MCF 10A (cell line): ENCODE results near the gene PTH2. TPM values are rescaled to one million over a fixed set of nuclear protein-coding genes. Genes with fewer than 3 reads are reported as not detected.

ENCODE experiments used
- BruUV-seq: library from RNA; stranded (reverse); fragments of 400-500 nt; replicated peaks from 2 replicates; lab custom pipeline; 2021; lab: Mats Ljungman, UMichigan
- CTCF ChIA-PET: fragments of 300-600 bp; sonication (Branson Sonifier 250); formaldehyde crosslinking; extraction: SDS; loops from one replicate; lab custom pipeline; 2021; ENCODE audit warnings: antibody characterized with exemption, inconsistent platforms; lab: Yijun Ruan, JAX
- POLR2A ChIA-PET: fragments of 300-600, 350-650 bp; sonication (Branson Sonifier 250); formaldehyde crosslinking; extraction: SDS; loops from one replicate; lab custom pipeline; 2020; ENCODE audit warnings: antibody characterized with exemption, inconsistent platforms; lab: Yijun Ruan, JAX
- DNase-seq: peaks from one replicate; pipeline ENCODE4 v3.0.0-alpha.2; 2018; ENCODE audit not compliant: unreplicated experiment
- H3K27ac Mint-ChIP-seq: one replicate; pipeline ENCODE4 v1.8.0; 2022; ENCODE audit warnings: mild to moderate bottlenecking, low read depth, mixed read lengths; ENCODE audit not compliant: unreplicated experiment
- H3K27me3 Mint-ChIP-seq: one replicate; pipeline ENCODE4 v1.8.0; 2022; ENCODE audit warnings: mixed read lengths; ENCODE audit not compliant: insufficient read depth, unreplicated experiment
- H3K36me3 Mint-ChIP-seq: one replicate; pipeline ENCODE4 v1.8.0; 2022; ENCODE audit warnings: mild to moderate bottlenecking, moderate library complexity, mixed read lengths; ENCODE audit not compliant: insufficient read depth, unreplicated experiment
- H3K4me1 Mint-ChIP-seq: one replicate; pipeline ENCODE4 v1.8.0; 2022; ENCODE audit warnings: mixed read lengths; ENCODE audit not compliant: insufficient read depth, unreplicated experiment
- H3K4me3 Mint-ChIP-seq: one replicate; pipeline ENCODE4 v1.8.0; 2022; ENCODE audit warnings: mild to moderate bottlenecking, moderate library complexity, mixed read lengths; ENCODE audit not compliant: unreplicated experiment
- H3K9me3 Mint-ChIP-seq: one replicate; pipeline ENCODE4 v1.8.0; 2022; ENCODE audit warnings: mixed read lengths; ENCODE audit not compliant: unreplicated experiment
- CTCF ChIP-seq: fragments of 200-600 bp; IDR thresholded peaks from one replicate; pipeline ENCODE4 v1.8.0; 2022; ENCODE audit warnings: antibody characterized with exemption, mild to moderate bottlenecking; ENCODE audit not compliant: unreplicated experiment
- intact Hi-C: fragments of 100-400 bp; cut with micrococcal nuclease; formaldehyde crosslinking; loops from 2 replicates; pipeline ENCODE4 v1.14.1; 2022
- total RNA-seq: library from RNA; stranded (reverse); gene quantifications from 2 replicates; pipeline ENCODE4 v1.2.3, GENCODE V29; 2022

Gene PTH2
- total RNA-seq, 1 experiment from 2014 or later = not detected

DNA sequence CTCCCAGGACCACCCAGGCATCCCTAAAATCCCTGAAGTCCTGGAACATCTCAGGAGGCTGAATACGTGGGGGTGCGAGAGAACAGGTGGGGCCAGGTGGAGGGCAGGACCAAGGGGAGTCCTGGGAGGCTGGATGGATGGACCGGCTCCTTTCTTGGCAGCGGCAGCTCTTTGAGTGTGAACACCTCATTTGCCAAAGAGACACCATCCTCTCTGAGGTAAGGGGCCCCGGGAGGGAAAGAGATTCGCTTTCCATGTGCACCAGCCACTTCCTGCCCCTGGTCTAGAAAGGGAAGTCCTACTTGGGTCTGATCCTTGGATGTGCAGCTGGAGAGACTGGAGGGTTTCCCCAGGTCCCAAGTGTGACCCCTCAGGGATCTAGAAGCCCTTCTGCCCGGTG, 16.2 kb downstream of the PTH2 start:
- CTCF ChIA-PET = interaction anchor here (1.5 kb wide), 1 partner anchor 10 kb away, joined by 3 read pairs; no protein-coding TSS in a partner anchor
- H3K27ac Mint-ChIP-seq = peak overlapping the region; percentile 41
- H3K4me3 Mint-ChIP-seq = no peak overlapping the region
- BruUV-seq = no TSS peak
- intact Hi-C loops = no loop called here
- no peak for TF ChIP-seq CTCF
- no peak for DNase-seq
- H3K36me3 Mint-ChIP-seq = no peaks in the 10 kb centered on the region
- H3K27me3 Mint-ChIP-seq = peaks cover 12% of the 10 kb centered on the region
- POLR2A ChIA-PET = interaction anchor here (0.6 kb wide), 1 partner anchor 45 kb away, joined by 4 read pairs; the partner anchor contains the start of gene TEAD2
- no peaks in the 10 kb centered on the region for H3K9me3 Mint-ChIP-seq
- H3K4me1 Mint-ChIP-seq = no peaks in the 10 kb centered on the region

- intact Hi-C loops = no loop called here
- Mint-ChIP-seq H3K9me3 (no peaks in the 10 kb centered on the region), H3K4me3 (no peak overlapping the region), H3K4me1 (no peaks in the 10 kb centered on the region), H3K27me3 (peaks cover 18% of the 10 kb centered on the region), H3K27ac (no peak overlapping the region), H3K36me3 (no peaks in the 10 kb centered on the region)
- peak; percentile 60 for DNase-seq
- POLR2A ChIA-PET = interaction anchor here (0.7 kb wide), 1 partner anchor 22 kb away, joined by 3 read pairs; no protein-coding TSS in a partner anchor
- BruUV-seq = no TSS peak
- CTCF ChIA-PET = interaction anchor here (1.0 kb wide), 2 partner anchors 12 to 70 kb away, joined by 3 to 5 read pairs; partner anchors contain the start of gene FLT3LG
- TF ChIP-seq CTCF = no peak
Observed at GRCh38 chr19:49403404-49404187, 19.6 kb downstream of the PTH2 start.

- H3K4me1 Mint-ChIP-seq = peaks cover 4% of the 10 kb centered on the region
- no TSS peak for BruUV-seq
- DNase-seq = peak; percentile 45
- H3K36me3 Mint-ChIP-seq = no peaks in the 10 kb centered on the region
- peaks cover 18% of the 10 kb centered on the region for H3K27me3 Mint-ChIP-seq
- ChIA-PET POLR2A (no interaction called here), CTCF (no interaction called here)
- no peak for TF ChIP-seq CTCF
- H3K27ac Mint-ChIP-seq = no peak overlapping the region
- H3K4me3 Mint-ChIP-seq = no peak overlapping the region
- intact Hi-C loops = no loop called here
- H3K9me3 Mint-ChIP-seq = no peaks in the 10 kb centered on the region
Observed at GRCh38 chr19:49400029-49400428, 23.2 kb downstream of the PTH2 start.

- no peak for TF ChIP-seq CTCF
- H3K27ac Mint-ChIP-seq = no peak overlapping the region
- BruUV-seq = no TSS peak
- CTCF ChIA-PET = no interaction called here
- no peaks in the 10 kb centered on the region for H3K9me3 Mint-ChIP-seq
- H3K4me3 Mint-ChIP-seq = no peak overlapping the region
- H3K4me1 Mint-ChIP-seq = peaks cover 4% of the 10 kb centered on the region
- intact Hi-C loops = no loop called here
- no peak for DNase-seq
- no peaks in the 10 kb centered on the region for H3K36me3 Mint-ChIP-seq
- peaks cover 18% of the 10 kb centered on the region for H3K27me3 Mint-ChIP-seq
- POLR2A ChIA-PET = interaction anchor here (0.5 kb wide), 1 partner anchor 49 kb away, joined by 3 read pairs; no protein-coding TSS in a partner anchor
Observed at GRCh38 chr19:49398931-49399330, 24.3 kb downstream of the PTH2 start.
